H1 (cell line): ENCODE results near the gene ZNF473. TPM values are rescaled to one million over a fixed set of nuclear protein-coding genes. Genes with fewer than 3 reads are reported as not detected.
"Not testable (repeated sequence)": the region's sequence is repeated elsewhere in the genome, so short reads cannot be mapped to it uniquely, and the experiment has no call there.

Source experiments
- CTCF ChIA-PET: fragments of 300-600 bp; sonication (Branson Sonifier 250); formaldehyde crosslinking; loops from one replicate; lab custom pipeline; 2021; ENCODE audit not compliant: partially characterized antibody; lab: Charles Lee
- POLR2A ChIA-PET: fragments of 300-600 bp; sonication (Branson Sonifier 250); formaldehyde crosslinking; loops from one replicate; lab custom pipeline; 2021; ENCODE audit warnings: inconsistent platforms; ENCODE audit not compliant: partially characterized antibody; lab: Charles Lee
- DNase-seq, 2 experiments: peaks; one replicate each; pipeline versions ENCODE4 v3.0.0 to v3.0.0-alpha.2; 2010 to 2022; ENCODE audit warnings: low spot score in 2 of 2, low read depth in 1 of 2, mixed read lengths in 1 of 2
- FAIRE-seq: peaks from 2 replicates; lab custom pipeline; 2011; peaks lifted over from hg19 to GRCh38; lab: Jason Lieb, UNC
- H2AFZ ChIP-seq: 2 replicates; pipeline ENCODE4 v1.8.1; 2012; ENCODE audit warnings: low read length, inconsistent platforms
- H2AK5ac ChIP-seq: 2 replicates; pipeline ENCODE4 v1.6.1; 2013; ENCODE audit warnings: low read depth, low read length
- H2BK120ac ChIP-seq: replicated peaks from 2 replicates; pipeline ENCODE3; 2013; ENCODE audit warnings: low read depth, low read length, inconsistent platforms
- H2BK12ac ChIP-seq: 2 replicates; pipeline ENCODE4 v1.6.1; 2013; ENCODE audit warnings: low read depth, low read length
- H2BK15ac ChIP-seq: 2 replicates; pipeline ENCODE4 v1.6.1; 2013; ENCODE audit warnings: low read length
- H2BK20ac ChIP-seq: 2 replicates; pipeline ENCODE4 v1.6.1; 2013; ENCODE audit warnings: low read length
- H2BK5ac ChIP-seq: 2 replicates; pipeline ENCODE4 v1.6.1; 2013; ENCODE audit warnings: low read depth, low read length
- H3K14ac ChIP-seq: 2 replicates; pipeline ENCODE4 v1.6.1; 2013; ENCODE audit warnings: inconsistent platforms; ENCODE audit not compliant: insufficient read length
- H3K18ac ChIP-seq: 2 replicates; pipeline ENCODE4 v1.6.1; 2013; ENCODE audit warnings: low read length; ENCODE audit errors: extremely low read depth
- H3K23ac ChIP-seq: 2 replicates; pipeline ENCODE4 v1.6.1; 2013; ENCODE audit warnings: inconsistent platforms; ENCODE audit not compliant: insufficient read length
- H3K23me2 ChIP-seq: 2 replicates; pipeline ENCODE4 v1.6.1; 2013; ENCODE audit warnings: low read depth, low read length
- H3K27ac ChIP-seq: 2 replicates; pipeline ENCODE4 v1.6.1; 2011; ENCODE audit warnings: low read depth, low read length, inconsistent platforms
- H3K27me3 ChIP-seq, 4 experiments: replicated peaks in 1 of 4; 1 replicate in 1 of 4; 2 replicates in 3 of 4; pipeline versions ENCODE4 v1.6.1 to v1.8.1; 2011 to 2013; ENCODE audit warnings: low read length in 3 of 4, mild to moderate bottlenecking in 3 of 4, inconsistent platforms in 2 of 4, mixed read lengths in 2 of 4, moderate library complexity in 1 of 4; ENCODE audit not compliant: control insufficient read depth in 3 of 4, insufficient read depth in 3 of 4; ENCODE audit errors: extremely low read depth in 1 of 4
- H3K36me3 ChIP-seq, 4 experiments: 2 replicates each; pipeline versions ENCODE4 v1.6.1 to v1.8.1; 2011 to 2013; ENCODE audit warnings: mild to moderate bottlenecking in 4 of 4, low read length in 3 of 4, moderate library complexity in 2 of 4, control low read depth in 1 of 4, inconsistent platforms in 1 of 4; ENCODE audit not compliant: insufficient read depth in 4 of 4, control insufficient read depth in 2 of 4
- H3K4ac ChIP-seq: replicated peaks from 2 replicates; pipeline ENCODE3; 2013; ENCODE audit warnings: low read length, low read depth, mixed read lengths, inconsistent platforms; ENCODE audit not compliant: insufficient read length
- H3K4me1 ChIP-seq, 4 experiments: replicated peaks in 1 of 4; 1 replicate in 1 of 4; 2 replicates in 3 of 4; pipeline versions ENCODE4 v1.6.1 to v1.8.1; 2011 to 2013; ENCODE audit warnings: low read length in 3 of 4, inconsistent platforms in 2 of 4, mixed read lengths in 1 of 4; ENCODE audit not compliant: insufficient read depth in 4 of 4, control insufficient read depth in 3 of 4
- H3K4me2 ChIP-seq, 2 experiments: 2 replicates each; pipeline versions ENCODE4 v1.6.1 to v1.8.1; 2011 to 2013; ENCODE audit warnings: low read depth in 2 of 2, low read length in 2 of 2, control low read depth in 1 of 2, inconsistent platforms in 1 of 2, mild to moderate bottlenecking in 1 of 2; ENCODE audit not compliant: insufficient read depth in 1 of 2
- H3K4me3 ChIP-seq, 4 experiments: fragments of 200-600, 300-600 bp in 1 of 4; sonication (generic), shearing (Covaris generic), sonication (Bioruptor Twin) in 1 of 4; 2 replicates each; pipeline versions ENCODE4 v1.5.1 to v1.8.1; 2011 to 2016; ENCODE audit warnings: low read length in 4 of 4, low read depth in 3 of 4, control low read depth in 2 of 4, inconsistent platforms in 2 of 4, mild to moderate bottlenecking in 2 of 4, mixed read lengths in 1 of 4, moderate library complexity in 1 of 4; ENCODE audit not compliant: insufficient read depth in 2 of 4; ENCODE audit errors: extremely low read depth in 1 of 4
- H3K56ac ChIP-seq: replicated peaks from 2 replicates; pipeline ENCODE3; 2013; ENCODE audit warnings: low read depth, mild to moderate bottlenecking, mixed read lengths, low read length, inconsistent platforms; ENCODE audit not compliant: insufficient read length
- H3K79me1 ChIP-seq: 2 replicates; pipeline ENCODE4 v1.6.1; 2013; ENCODE audit warnings: low read depth, low read length, control low read depth
- H3K79me2 ChIP-seq, 2 experiments: 2 replicates each; pipeline versions ENCODE4 v1.6.1 to v1.8.1; 2012 to 2013; ENCODE audit warnings: low read length in 2 of 2, mild to moderate bottlenecking in 2 of 2, inconsistent platforms in 1 of 2; ENCODE audit not compliant: insufficient read depth in 2 of 2, control insufficient read depth in 1 of 2
- H3K9ac ChIP-seq, 4 experiments: replicated peaks in 1 of 4; 1 replicate in 1 of 4; 2 replicates in 3 of 4; pipeline versions ENCODE4 v1.6.1 to v1.8.1; 2011 to 2013; ENCODE audit warnings: low read depth in 3 of 4, low read length in 3 of 4, control low read depth in 2 of 4, mild to moderate bottlenecking in 2 of 4, moderate library complexity in 2 of 4, inconsistent platforms in 1 of 4; ENCODE audit errors: extremely low read depth in 1 of 4
- H3K9me3 ChIP-seq, 2 experiments: 2 replicates each; pipeline versions ENCODE4 v1.6.1 to v1.8.1; 2012 to 2013; ENCODE audit warnings: mild to moderate bottlenecking in 2 of 2, moderate library complexity in 2 of 2, control low read depth in 1 of 2, inconsistent platforms in 1 of 2, low read depth in 1 of 2, low read length in 1 of 2, mixed read lengths in 1 of 2; ENCODE audit not compliant: insufficient read depth in 2 of 2
- H4K20me1 ChIP-seq, 2 experiments: replicated peaks in 1 of 2; 2 replicates each; pipeline versions ENCODE3 to v1.8.1; 2011 to 2013; ENCODE audit warnings: inconsistent platforms in 2 of 2, low read length in 2 of 2, mild to moderate bottlenecking in 1 of 2; ENCODE audit not compliant: insufficient read depth in 2 of 2, control insufficient read depth in 1 of 2
- H4K5ac ChIP-seq: 2 replicates; pipeline ENCODE4 v1.6.1; 2013; ENCODE audit warnings: low read length, low read depth, mixed read lengths, inconsistent platforms; ENCODE audit not compliant: insufficient read length
- H4K8ac ChIP-seq: 2 replicates; pipeline ENCODE4 v1.8.0; 2013; ENCODE audit warnings: mild to moderate bottlenecking, moderate library complexity, low read length, inconsistent platforms; ENCODE audit not compliant: insufficient read depth; ENCODE audit errors: extremely low read depth
- H4K91ac ChIP-seq: replicated peaks from 2 replicates; pipeline ENCODE3; 2013; ENCODE audit warnings: low read length, mixed read lengths, inconsistent platforms; ENCODE audit not compliant: insufficient read length
- WGBS, 2 experiments: shearing (Covaris generic) in 1 of 2; methylation state at CpG; one replicate each; pipeline versions ENCODE4 v1.1.6 to v1.1.7; 2013 to 2015; ENCODE audit warnings: low lambda C conversion rate in 2 of 2, mixed read lengths in 2 of 2, inconsistent platforms in 1 of 2, low coverage in 1 of 2, missing lambda C conversion rate in 1 of 2; ENCODE audit not compliant: insufficient replicate concordance in 2 of 2, insufficient coverage in 1 of 2, insufficient read length in 1 of 2; ENCODE audit errors: extremely low coverage in 1 of 2, missing lambda C conversion rate in 1 of 2; 5-methylcytosine and 5-hydroxymethylcytosine counted together
- polyA plus RNA-seq, 7 experiments: library from polyadenylated mRNA; depleted of rRNA in 3 of 7; stranded (reverse) in 5 of 7; unstranded in 2 of 7; fragments of >200 nt in 5 of 7; fragments of 200-250 nt in 2 of 7; gene quantifications; 1 replicate in 5 of 7; 2 replicates in 1 of 7; 4 replicates in 1 of 7; pipeline versions ENCODE4 v1.2.1 to v1.2.3, GENCODE V29; 2011 to 2013; ENCODE audit warnings: missing spikeins in 2 of 7, mixed read lengths in 2 of 7
- total RNA-seq: library from RNA; stranded (reverse); fragmentation: NEBNext Ultra II Directional; extraction: Animal tissue kit (Norgen Biotek cat#: 25700); gene quantifications from 2 replicates; pipeline ENCODE4 v1.2.1, GENCODE V29; 2021

Gene ZNF473
- total and polyA plus RNA-seq, 2 of the 8 experiments (the other 6 are each of a cell fraction or from before 2014, with no cell fraction given), result 5.2 to 11.7 TPM

- H2BK15ac ChIP-seq, H2BK20ac ChIP-seq, H3K18ac ChIP-seq, H2BK120ac ChIP-seq, H3K27me3 ChIP-seq, DNase-seq, H3K23ac ChIP-seq, H2AFZ ChIP-seq, H3K79me1 ChIP-seq, H3K23me2 ChIP-seq, H3K79me2 ChIP-seq, H3K4ac ChIP-seq, H3K4me1 ChIP-seq, H3K9me3 ChIP-seq, H4K91ac ChIP-seq, H2AK5ac ChIP-seq, H3K4me3 ChIP-seq, H3K56ac ChIP-seq, H3K14ac ChIP-seq, H3K36me3 ChIP-seq, H3K9ac ChIP-seq, H2BK12ac ChIP-seq, FAIRE-seq, H3K4me2 ChIP-seq, H4K20me1 ChIP-seq, H2BK5ac ChIP-seq, H4K5ac ChIP-seq, H3K27ac ChIP-seq, CTCF ChIA-PET, H4K8ac ChIP-seq, POLR2A ChIA-PET: not testable (repeated sequence)
- WGBS, 2 experiments, result no CpG with 5 or more reads among the region's 13 CpGs
Measured at GRCh38 chr19:50097884-50098283, 72.1 kb downstream of the ZNF473 start.

GRCh38 chr19:50098892-50099291 lies 73.1 kb downstream of the ZNF473 start:
- H2BK12ac ChIP-seq, H3K14ac ChIP-seq, H2AFZ ChIP-seq, H3K4me1 ChIP-seq, H2BK15ac ChIP-seq, H3K79me1 ChIP-seq, H3K9ac ChIP-seq, H4K5ac ChIP-seq, H3K56ac ChIP-seq, H3K27ac ChIP-seq, H3K23ac ChIP-seq, H3K79me2 ChIP-seq, FAIRE-seq, H3K36me3 ChIP-seq, H3K23me2 ChIP-seq, H3K4me2 ChIP-seq, H3K4me3 ChIP-seq, H2BK5ac ChIP-seq, H4K20me1 ChIP-seq, H3K27me3 ChIP-seq, H3K9me3 ChIP-seq, H3K18ac ChIP-seq, H2BK120ac ChIP-seq, H3K4ac ChIP-seq, CTCF ChIA-PET, H4K8ac ChIP-seq, H4K91ac ChIP-seq, POLR2A ChIA-PET, H2BK20ac ChIP-seq, H2AK5ac ChIP-seq: not testable (repeated sequence)
- peak in 1 of 2 experiments; percentile 50 for DNase-seq
- 87% methylated on average over 12 of the region's 14 CpGs; no CpG with 5 or more reads in 1 of the 2 experiments for WGBS, 2 experiments
